GM12892 (cell line): ENCODE measurements around the gene TMTC1.

ENCODE experiments used
- POLR2A ChIP-seq: IDR thresholded peaks from 2 replicates; pipeline ENCODE4 v1.6.1; 2011; ENCODE audit warnings: low read depth, low read length, control low read depth
- POLR2AphosphoS5 ChIP-seq: IDR thresholded peaks from 2 replicates; pipeline ENCODE4 v1.6.1; 2011; ENCODE audit warnings: low read depth, low read length, control low read depth
- TAF1 ChIP-seq: IDR thresholded peaks from 2 replicates; pipeline ENCODE4 v1.6.1; 2011; ENCODE audit warnings: low read depth, mild to moderate bottlenecking, control low read depth, low read length, borderline replicate concordance

DNA sequence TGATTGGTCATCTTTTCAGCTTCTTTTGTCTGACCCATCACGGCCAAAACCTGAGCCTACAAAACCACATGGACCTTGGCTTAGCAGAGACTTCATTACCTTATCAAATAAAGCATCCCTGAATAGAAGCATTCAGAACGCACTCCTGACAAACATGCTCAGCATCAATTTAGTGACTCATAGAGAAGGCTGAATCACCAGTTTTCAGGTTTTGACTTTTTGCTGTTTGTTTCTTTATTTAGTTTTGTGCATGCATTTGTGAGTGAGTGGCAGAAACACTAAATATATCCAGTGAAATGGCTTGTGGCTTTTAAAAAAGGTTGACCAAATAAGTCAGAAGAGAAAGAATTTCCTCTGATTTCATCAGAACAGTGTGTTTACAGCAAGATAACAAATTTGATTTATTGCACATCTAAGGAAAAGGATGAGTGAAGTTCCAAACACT is 267.3 kb downstream of the TMTC1 start:
- TF ChIP-seq POLR2A (no peak), TAF1 (no peak), POLR2AphosphoS5 (no peak)
